CD4-positive, alpha-beta T cell treated with Interleukin-6 at 100 ng/mL for 8 hours (primary cell): ENCODE data around the gene TCF7.

Experiments used
- DNase-seq: peaks from one replicate; pipeline ENCODE4 v3.0.0-alpha.2; 2020; ENCODE audit warnings: mixed read lengths, low spot score

Gene TCF7

GRCh38 chr5:134113902-134114875 is at the start of gene TCF7:
TSS of gene TCF7 (plus strand) at chr5:134114681. CDS start at chr5:134114907, 226 bp downstream.
- DNase-seq: peak; percentile 83

DNA sequence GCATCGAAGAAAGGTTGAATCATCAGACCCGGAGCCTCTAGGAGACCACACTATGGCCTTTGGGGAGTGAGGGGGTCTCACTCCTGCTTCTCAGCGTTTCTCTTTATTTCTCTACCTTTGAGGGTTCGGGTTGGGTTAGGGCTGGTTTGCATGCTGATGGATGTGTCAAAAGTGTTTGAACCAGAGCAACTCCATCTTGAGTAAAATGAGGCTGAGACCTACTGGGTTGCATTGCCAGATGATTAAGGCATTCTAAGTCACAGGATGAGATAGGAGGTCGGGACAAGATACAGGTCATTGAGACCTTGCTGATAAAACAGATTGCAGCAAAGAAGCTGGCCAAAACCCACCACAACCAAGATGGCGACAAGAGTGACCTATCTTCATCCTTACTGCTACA is 44.9 kb upstream of the TCF7 start:
- DNase-seq: no peak

GRCh38 chr5:134070725-134071613 is 43.5 kb upstream of the TCF7 start:
- peak; percentile 36 for DNase-seq

DNA sequence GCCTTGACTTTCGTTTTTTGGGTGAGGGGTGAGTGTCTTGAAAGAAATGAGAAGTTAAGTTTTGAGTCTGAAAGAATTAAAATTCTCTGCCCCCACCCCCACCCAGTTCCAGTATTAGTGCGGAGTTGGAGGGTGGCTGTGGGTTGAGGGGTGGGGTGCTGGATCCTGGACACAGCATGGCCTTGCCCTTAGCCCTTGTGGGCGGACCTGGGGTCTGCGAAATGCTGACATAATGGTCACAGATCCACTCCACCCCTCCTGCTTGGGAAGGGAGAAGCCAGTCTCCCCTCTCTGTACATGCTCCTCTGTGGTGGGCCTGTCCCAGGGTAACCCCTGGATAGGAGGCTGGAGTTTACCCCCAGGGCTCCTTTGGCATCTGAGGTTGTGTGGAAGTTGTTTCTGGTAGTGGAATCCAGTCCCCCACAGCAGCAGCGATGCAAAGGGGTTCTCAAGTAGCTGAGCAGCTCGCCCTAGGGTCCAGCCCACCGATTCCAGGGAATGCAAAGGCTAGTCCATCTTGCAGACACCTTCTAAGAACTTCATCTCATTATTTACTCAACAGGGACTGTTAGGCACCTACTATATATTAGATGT is 42.8 kb upstream of the TCF7 start:
- DNase-seq: no peak

DNA sequence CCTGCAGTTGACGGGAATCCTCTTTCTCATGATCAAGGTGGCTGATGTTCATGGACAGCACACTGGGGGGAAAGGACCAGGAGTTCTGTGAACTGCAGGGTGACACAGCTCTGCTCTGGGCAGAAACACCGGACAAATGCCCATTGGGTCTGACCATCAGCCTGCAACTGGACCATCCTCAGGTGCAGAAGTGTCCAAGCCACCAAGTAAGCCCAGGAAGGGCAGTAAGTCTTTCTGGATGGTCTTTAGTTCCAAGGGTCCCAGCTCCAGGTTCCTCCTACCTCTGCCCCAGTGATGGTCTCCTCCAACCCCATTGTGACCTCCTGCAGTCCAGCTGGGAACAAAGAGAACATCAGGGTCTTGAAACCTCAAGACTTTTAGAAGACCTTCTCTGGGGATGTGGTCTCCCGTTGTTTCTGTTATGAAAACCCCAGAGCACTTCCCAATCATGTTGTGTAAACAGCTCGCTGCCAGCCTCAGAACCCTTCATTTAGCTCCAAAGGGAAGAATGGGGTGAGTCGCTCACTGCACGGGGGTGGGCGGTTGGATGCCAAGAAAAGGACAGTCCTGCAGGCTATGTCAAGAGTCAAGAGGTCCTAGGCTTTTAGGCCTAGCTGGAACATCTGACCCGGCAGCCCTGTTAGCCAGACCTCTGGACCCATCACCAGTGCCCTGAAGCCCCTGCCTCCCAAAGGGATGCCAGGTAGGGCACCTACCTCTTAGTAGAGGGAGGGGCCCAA is 41.8 kb upstream of the TCF7 start:
- DNase-seq: no peak

- DNase-seq: no peak
Measured at GRCh38 chr5:134073404-134073803, 41.1 kb upstream of the TCF7 start.

GRCh38 chr5:134075102-134075501 is 39.4 kb upstream of the TCF7 start:
- no peak for DNase-seq

GRCh38 chr5:134077926-134078580 is 36.4 kb upstream of the TCF7 start:
- DNase-seq: peak; percentile 34

DNA sequence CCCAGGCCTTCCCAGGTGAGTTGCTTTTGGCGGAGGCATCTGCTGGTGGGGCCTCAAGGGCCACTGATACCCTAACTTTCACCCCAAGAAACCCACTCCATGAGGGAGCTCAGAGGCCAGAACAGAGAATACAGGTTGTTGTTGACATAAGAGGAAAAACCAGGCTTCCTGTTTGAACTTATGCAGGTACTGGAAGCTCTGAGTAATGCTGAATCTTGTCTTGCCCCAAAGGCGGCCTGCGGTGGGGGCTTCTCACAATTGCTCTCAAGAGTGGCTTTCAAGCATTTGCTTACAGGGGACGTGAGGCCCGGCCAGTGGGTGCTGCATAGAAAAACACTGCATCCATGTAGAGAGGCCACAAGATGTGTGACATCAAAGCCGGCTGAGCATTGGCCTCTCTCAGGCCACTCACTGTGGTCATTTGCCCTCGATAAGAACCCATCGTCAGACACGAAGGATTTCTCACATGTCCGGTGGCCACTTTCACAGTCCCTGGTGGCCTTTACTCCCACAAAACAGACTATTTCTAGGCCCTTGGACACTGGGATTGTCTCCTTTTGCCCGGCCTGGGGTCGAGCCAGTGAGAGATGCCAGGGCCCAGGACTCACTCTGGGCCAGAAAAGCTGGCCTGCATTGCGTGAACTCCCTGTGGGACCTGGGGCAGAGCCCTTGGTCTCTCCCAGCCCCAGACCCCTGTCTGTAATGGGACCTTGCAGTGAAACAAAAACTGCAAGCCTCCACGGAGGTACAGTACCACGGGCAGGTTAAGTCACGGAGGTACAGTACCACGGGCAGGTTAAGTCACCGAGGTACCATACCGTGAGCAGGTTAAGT is 34.5 kb upstream of the TCF7 start:
- peak; percentile 83 for DNase-seq

- no peak for DNase-seq
Measured at GRCh38 chr5:134082264-134082992, 32.1 kb upstream of the TCF7 start.

DNA sequence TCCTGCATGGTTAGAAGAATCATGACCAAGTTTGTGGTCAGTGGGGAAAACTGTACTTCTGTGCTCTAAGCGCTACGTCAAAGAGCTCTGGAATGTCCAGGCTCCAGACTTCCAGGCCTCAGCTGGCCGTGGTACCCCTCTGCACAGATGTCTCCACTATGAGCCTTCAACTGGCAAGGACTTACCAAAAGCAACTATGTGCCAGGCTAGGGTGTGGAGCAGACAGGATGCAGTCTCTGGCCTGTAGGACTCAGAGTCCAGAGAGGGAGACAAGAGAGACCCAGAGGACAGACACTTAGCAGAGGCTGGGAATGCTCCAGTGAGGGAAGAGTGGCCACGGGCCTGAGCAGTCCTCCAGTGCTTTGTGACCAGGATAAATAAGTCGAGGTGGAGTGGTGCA is 31.0 kb upstream of the TCF7 start:
- no peak for DNase-seq

- DNase-seq: no peak
Measured at GRCh38 chr5:134084022-134084565, 30.4 kb upstream of the TCF7 start.

DNA sequence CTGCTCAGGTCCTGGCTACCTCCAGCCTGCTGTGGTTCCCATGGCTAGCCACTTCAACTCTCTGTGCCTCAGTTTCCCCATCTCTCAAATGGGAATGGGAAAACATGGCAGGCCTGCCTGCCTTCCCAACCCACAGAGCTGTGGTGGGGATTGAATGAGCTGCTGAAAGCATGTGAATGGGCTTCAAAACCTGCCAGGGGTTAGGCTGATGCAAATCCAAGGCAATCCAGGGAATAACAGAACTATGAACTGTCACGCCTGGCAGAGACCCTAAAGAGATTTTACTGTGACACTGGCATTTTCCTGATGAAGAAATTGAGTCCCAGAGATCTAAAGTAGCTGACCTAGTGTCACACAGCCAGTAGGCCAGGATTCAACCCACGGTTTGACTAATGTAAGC is 29.9 kb upstream of the TCF7 start:
- DNase-seq: no peak

GRCh38 chr5:134085411-134085810 is 29.1 kb upstream of the TCF7 start:
- no peak for DNase-seq

DNA sequence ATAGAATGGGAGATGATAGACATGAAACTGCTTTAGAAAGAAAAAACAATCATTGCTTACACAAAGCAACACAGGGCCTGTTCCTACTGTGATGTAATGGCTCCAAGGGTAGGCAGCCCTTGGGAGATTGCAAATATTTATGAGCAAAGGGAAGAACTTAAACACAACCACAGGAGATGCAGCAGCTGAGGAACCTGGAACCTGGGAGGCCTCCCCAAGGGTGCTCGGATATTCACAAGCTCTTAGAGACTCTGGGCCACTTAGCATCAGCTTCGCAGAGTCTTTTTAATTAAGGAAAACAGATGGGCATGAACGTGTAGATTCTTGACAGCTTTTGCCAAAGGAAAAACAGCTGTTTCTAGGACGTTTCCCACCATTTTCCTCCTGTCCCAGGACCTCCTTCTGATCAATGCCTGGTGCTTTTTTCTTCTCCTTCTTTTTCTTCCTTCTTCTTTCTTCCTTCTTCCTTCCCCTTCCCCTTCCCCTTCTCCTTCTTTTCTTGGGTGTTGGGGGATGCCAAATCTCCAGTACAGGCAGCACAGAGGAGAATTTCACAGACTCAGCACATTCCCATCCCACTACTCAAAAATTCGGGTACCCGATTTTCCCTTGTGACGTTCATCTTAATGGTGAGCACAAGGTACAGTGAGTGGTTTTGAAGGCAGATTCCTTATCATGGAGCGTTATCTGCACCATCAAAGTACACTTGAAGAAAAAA is 28.1 kb upstream of the TCF7 start:
- DNase-seq: no peak

DNA sequence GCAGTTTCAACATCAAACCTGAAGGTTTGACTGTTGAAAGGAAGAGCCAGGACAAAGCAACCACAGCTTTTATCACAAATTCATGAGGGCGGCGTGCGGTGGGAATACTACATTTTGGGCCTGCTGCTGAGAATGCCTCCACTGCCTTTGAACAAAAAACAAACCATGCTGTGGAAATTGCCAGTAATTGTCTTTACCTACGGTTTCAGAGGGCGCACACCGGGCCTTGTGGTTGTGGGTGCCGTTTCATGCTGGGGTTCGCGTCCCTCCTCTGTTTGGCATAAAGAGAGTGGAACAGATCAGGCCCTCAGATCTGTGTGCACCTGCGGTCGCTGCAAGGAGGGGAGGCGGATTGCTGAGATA is 27.6 kb upstream of the TCF7 start:
- peak; percentile 91 for DNase-seq

- DNase-seq: no peak
Measured at GRCh38 chr5:134088291-134088690, 26.2 kb upstream of the TCF7 start.

- no peak for DNase-seq
Measured at GRCh38 chr5:134088994-134089560, 25.4 kb upstream of the TCF7 start.
